Breast epithelium (tissue), 3 donors: ENCODE results near the gene ARHGAP9.

ENCODE experiments used
- CTCF ChIP-seq, 3 donors: fragments of 450-650 bp; IDR thresholded peaks; one replicate each; pipeline ENCODE4 v1.5.1; 2016 to 2017; ENCODE audit warnings: antibody characterized with exemption in 3 of 3, mild to moderate bottlenecking in 3 of 3, moderate library complexity in 3 of 3
- POLR2A ChIP-seq: fragments of 450-650 bp; IDR thresholded peaks from one replicate; pipeline ENCODE4 v1.6.1; 2016; ENCODE audit warnings: antibody characterized with exemption, mild to moderate bottlenecking, moderate library complexity
- POLR2AphosphoS5 ChIP-seq, 3 donors: sonication (generic); formaldehyde crosslinking; IDR thresholded peaks; one replicate each; pipeline ENCODE4 v1.6.1; 2017; ENCODE audit warnings: antibody characterized with exemption in 3 of 3

GRCh38 chr12:57520053-57520818 lies 40.6 kb upstream of the ARHGAP9 start, which contains the start of gene DDIT3:
- TF ChIP-seq POLR2A (peak; percentile 98), CTCF (IDR thresholded peaks at IDR 0.05) (no peak), POLR2AphosphoS5 (IDR thresholded peaks at IDR 0.05) (peak; percentile 99 to 100 (median 99))
